Posterior cingulate gyrus (tissue), 11 donors: ENCODE data around the gene TMEM266.

Source experiments
- DNase-seq, 10 donors: peaks; one replicate each; pipeline versions ENCODE4 v3.0.0 to v3.0.0-alpha.2; 2020 to 2021; ENCODE audit warnings: mixed read lengths in 3 of 10
- intact Hi-C: fragments of 100-400 bp; cut with DNase I; formaldehyde crosslinking; loops from one replicate; pipeline ENCODE4 v1.15.1; 2023

TMEM266 gene

DNA sequence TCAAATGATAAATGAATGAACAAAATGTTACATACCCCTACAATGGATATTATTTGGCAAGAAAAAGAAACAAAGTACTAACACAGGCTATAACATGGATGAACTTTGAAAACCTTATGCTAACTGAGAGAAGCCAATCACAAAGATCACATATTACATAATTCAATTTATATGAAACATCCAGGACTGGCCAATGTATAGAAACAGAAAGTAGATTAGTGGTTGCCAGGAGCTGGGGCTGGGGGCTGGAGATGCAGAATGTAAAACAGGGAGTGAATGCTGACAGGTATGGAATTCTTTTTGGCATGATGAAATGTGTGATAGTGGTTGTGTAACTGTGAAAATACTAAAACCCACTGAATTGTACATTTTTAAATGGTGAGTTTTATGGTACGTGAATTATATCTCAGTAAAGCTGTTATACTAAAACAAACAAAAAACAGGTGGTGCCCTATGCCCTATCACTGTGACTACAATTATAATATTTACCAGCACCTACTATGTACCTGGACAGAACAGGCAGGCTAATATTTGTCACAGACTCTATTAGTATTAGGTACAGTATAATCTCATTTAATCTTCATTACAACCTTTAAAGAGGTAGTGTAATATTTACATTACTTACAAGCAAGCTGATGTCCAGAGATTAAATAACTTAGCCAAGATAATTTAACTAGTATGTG, 161.4 kb downstream of the TMEM266 start:
- intact Hi-C loops, result no loop called here
- no peak for DNase-seq

DNA sequence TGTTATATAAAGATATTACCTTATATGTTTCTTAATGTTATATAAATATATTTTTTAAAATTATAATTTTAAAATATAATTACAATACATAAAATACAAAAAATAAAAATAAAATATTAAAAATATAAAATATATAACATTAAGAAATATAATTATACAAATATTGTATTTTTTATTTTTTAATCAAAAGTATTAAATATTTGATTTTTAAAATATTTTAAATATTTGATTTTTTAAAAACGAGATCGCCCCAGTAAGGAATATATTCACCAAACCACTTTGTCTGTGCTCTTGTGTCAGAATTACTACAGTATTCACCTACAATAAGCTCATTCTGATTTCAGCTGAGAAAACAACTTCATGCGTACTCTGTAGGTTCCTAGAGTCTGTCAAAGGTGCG, 162.4 kb downstream of the TMEM266 start:
- DNase-seq, result no peak
- intact Hi-C loops, result no loop called here

DNA sequence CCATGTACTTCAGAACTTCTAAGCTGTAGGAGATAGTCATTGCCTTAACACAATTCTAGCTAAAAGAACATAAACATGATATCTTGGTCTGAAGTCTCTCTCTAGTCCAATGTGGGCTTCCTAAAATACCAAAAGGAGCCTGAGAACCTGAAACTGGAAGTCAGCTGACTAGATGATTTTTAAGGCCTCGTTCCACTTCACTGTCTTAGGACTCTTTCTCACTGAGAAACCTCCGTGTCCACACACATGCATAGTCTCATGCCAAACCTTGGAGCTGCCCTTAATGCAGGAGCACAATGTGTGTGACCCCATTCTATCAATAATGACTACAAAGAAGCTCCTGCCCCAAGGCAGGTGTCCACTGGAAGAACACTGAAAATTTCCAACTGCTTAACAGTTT, 163.7 kb downstream of the TMEM266 start:
- intact Hi-C loops, result no loop called here
- DNase-seq, result no peak

DNA sequence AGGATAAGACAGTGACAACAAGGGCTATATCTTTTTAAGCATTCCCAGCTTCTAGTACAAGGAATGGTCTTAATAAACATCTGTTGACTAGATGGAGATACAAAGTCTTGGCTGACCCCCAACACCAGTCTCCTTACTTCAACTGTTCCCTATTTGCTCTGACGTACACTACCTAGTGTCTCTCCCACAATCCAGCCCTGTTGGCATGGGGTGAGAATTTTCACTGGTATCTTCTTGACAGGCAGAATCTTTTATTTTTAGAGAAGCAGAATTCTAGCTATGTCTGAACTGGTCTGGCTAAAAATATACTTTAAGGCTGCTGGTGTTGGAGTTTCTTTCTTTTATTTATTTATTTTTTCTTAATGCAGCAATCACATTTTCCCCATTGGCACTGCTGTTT, 169.5 kb downstream of the TMEM266 start:
- intact Hi-C loops, result no loop called here
- DNase-seq, result no peak

DNA sequence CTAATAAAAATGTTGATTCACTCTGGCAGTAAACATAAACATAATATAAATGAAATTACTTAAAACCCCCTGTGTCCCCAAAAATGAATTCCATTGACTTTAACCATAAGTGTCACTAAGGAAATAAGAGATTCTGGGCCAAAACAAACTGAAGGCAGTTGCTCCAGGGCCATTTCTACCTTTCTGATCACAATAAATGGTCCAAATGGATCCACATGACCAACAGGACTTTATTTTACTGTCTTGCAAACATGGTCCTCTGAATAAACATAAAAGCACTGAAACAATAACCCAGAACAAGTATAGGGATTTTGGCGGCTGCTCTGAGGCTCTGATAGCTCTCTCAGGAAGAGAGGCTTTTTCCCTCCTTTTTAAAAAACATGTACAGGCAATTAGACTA, 174.1 kb downstream of the TMEM266 start:
- no peak for DNase-seq
- intact Hi-C loops, result no loop called here

DNA sequence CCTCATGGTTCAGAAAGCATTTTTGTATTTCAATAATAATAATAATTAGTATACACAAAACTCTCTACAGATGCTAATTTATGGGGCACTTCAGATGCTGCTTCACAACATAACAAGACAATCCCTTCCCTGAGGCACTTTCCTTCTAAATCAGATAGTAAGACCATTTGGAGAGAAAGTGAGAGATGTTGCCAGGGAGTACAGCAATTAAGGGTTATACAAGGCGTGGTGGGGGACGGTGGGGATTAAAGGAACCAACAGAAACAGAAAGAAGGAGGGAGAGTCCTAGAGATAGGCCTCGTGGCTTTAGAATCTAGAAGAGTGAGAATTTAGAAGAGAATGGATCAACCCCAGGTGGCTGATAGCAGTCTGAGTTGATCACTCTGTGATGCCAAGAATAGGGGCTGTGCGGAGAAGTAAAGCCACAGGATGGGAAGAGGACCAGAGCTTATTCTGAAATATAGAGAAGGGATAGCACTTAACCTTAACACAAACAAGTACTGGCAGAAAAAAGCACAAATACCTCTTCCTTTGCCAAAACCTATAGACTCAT, 174.6 kb downstream of the TMEM266 start:
- intact Hi-C loops, result no loop called here
- no peak for DNase-seq

DNA sequence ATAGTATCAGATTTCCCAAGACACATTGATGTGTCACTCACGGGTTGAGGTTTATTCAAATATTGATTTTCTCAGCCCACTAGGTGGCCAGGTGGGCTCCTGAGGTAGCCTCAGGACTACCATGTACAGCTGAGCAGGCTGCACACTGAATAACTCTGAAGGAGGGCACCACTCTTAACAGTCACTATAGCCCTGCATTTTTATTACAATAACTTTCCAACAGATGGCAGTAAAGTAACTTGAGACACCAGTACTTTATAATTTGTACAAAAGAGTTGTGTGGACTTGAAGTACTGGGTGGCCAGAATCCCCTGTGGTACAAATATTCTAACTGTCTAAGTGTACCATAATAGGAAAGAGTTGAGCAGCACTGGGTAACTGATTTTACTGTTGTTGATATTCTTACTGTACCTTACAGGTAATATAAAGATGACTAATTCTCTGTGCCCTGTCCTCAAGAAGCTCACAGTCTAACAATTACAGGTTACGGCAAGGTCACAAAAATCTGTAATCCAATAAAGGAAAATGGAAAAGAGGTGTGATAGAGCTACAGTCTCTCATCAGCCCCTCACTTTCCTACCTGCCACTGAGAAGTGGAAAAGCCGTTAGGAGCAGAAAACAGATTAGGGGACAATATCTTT, 175.5 kb downstream of the TMEM266 start:
- no peak for DNase-seq
- intact Hi-C loops, result no loop called here

DNA sequence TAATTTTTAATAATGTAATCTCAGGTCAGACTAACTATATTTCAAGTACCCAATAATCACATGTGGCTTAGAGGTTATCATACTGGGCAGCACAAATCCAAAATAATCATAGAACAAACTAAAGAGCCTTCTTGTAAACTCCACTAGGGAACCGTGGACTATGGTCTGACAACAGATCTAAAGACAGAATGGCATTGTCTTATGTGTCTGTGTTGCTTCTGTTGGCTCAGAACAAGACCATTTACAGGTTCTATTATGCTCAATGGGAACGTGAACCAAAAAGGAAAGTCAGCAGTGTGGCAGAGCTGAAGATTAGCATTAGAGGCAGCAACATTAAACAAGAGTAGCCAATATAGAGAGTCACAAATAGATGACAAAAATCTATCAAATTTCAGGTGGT, 176.6 kb downstream of the TMEM266 start:
- intact Hi-C loops, result no loop called here
- DNase-seq, result no peak

DNA sequence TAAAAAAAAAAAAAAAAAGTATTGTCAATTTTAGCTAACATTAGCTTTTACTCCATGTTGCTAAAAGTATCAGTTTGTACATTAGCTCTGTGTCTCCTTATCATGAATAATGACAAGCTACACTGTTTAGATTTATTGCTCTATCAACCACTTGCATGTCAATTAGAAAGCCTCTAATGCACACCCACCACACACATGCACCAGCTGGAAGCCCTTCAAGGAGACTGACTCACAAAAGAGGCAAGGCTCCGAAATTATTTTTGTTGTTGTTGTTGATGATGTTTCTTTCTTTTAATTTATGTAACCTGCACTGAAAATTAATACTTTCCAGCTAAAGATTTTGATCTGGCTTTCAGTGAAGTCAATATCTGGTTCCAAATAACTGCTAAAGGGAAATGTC, 180.0 kb downstream of the TMEM266 start:
- intact Hi-C loops, result no loop called here

DNA sequence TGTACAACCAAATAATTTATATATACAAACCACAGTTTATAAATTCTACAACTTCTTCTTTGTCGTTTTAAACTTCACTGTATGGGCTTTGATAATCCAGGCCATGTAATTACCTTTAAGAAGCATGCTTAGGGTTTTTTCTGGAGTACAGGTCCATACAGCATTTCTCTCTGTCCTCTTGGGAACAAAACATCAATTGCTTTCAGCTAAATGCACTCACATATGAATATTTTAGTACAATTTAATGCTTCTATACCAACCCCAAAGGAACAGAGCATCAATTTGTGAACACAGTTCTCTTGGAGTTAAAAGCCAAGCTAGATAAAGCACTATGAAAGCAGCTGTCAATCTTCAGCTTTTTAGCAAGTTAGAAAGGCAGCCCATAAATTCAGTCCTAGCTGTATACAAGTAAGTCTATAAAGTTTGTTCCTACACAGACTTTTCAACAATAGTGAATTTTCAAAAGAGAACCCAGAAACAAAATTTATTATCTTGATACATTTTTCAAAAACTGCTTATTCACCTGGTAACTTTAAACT, 185.4 kb downstream of the TMEM266 start:
- no peak for DNase-seq
- intact Hi-C loops, result no loop called here

More for the DNA sequence above, 180.0 kb downstream of the TMEM266 start:
- no peak for DNase-seq

DNA sequence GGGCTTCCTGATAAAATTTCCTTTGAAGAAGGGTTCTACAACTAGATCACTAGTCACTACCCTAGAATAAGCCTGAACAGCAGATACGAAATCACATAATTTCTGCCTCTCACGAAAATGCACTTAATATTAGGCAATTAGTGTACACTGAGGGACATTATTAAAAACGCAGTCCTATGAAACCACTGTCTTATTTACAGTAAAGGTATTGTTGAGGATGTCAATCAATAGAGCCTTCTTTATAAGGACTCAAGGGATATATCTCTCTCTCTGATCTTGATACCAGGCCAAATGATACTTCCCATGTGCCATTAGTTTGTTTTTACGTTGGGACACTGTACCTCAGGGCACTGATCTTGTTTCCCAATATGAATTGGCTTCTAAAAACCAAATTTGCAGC, 191.9 kb downstream of the TMEM266 start:
- intact Hi-C loops, result no loop called here
- no peak for DNase-seq

DNA sequence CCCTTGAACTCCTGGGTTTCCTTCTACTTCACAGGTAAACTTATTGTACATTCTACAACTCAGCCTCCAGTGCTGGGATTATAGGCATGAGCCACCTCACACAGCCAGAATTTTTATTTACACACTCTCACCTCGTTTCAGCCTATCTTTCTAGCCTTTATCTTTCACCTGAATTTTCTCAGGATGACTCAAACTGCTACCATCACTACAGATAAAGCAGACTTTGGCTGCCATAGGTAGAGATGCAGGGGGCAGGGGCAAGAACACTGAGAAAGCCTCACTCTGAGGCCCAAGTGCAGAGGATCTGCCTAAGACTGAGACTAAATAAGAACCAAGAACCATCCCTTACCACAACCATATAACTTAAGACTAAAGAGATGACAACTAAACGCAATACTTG, 192.5 kb downstream of the TMEM266 start:
- intact Hi-C loops, result no loop called here
- no peak for DNase-seq

DNA sequence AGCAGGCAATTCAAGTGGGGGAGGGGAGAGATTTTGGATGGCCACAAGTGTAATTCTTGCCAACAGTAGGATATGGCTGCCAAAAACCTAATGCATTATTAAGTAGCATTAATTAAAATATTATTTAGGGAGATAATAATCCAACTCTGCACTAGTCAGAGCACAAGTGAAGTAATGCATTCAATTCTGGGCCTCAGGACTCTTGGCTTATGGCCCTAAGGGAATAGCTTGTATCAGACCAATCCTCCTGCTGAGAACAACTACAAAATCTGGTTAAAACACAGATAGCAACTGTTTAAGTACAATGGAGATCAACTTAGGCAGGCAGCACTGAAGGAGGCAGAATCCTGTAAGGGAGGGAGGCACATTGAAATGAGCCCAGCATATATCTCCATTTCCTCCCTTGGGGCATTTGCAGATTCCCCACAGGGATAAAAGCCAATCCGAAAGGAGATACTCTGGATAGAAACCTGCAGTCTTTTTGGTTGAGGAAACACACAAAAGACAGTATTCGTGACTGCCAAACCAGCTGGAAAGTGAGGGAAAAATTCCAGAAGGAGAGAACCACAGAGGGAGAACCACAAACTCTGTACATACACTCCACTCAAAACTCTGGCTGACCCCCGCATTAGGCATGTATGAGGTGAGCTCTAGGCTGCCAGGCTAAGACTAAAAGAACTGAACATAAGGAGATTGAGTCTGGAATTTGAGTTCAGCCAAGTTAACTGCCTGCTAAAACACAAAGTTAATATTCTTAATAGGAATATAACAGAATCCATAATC, 194.1 kb downstream of the TMEM266 start:
- intact Hi-C loops, result no loop called here
- no peak for DNase-seq
